SK-N-SH treated with all-trans-retinoic acid at 6 μM for 48 hours (cell line): ENCODE data around the gene C1QTNF3.
A peak's percentile ranks its signal among the peaks of the same experiment; 100 is the strongest.
"Not testable (repeated sequence)": the region's sequence is repeated elsewhere in the genome, so short reads cannot be mapped to it uniquely, and the experiment has no call there.

Source experiments
- ATAC-seq: fragments of 200-7000 bp; cut with Tn5 transposase; 3 replicates; pipeline ENCODE4 v1.9.1; 2020; ENCODE audit warnings: mild to moderate bottlenecking, moderate library complexity
- ARNTL ChIP-seq: fragments of 450-650 bp; formaldehyde crosslinking; IDR thresholded peaks from 2 replicates; pipeline ENCODE4 v1.5.0; 2020; ENCODE audit warnings: low read depth, mild to moderate bottlenecking, moderate library complexity, borderline replicate concordance
- BACH2 ChIP-seq: fragments of 250-450 bp; sonication (Bioruptor Pico); IDR thresholded peaks from 2 replicates; pipeline ENCODE4 v1.9.0; 2021; ENCODE audit warnings: mild to moderate bottlenecking, borderline replicate concordance
- CREB5 ChIP-seq: fragments of 250-450 bp; sonication (Bioruptor Pico); IDR thresholded peaks from 2 replicates; pipeline ENCODE4 v1.5.1; 2020; ENCODE audit warnings: low read depth, mild to moderate bottlenecking, moderate library complexity
- CSDC2 ChIP-seq: fragments of 250-450 bp; sonication (Bioruptor Pico); IDR thresholded peaks from 2 replicates; pipeline ENCODE4 v1.5.0; 2020; ENCODE audit warnings: mild to moderate bottlenecking, moderate library complexity
- ESRRG ChIP-seq: fragments of 250-450 bp; sonication (Bioruptor Pico); IDR thresholded peaks from 2 replicates; pipeline ENCODE4 v1.6.1; 2021; ENCODE audit warnings: mild to moderate bottlenecking
- GLIS3 ChIP-seq: fragments of 250-450 bp; sonication (Bioruptor Pico); IDR thresholded peaks from 2 replicates; pipeline ENCODE4 v1.5.0; 2020; ENCODE audit warnings: mild to moderate bottlenecking, moderate library complexity
- ISL1 ChIP-seq: fragments of 250-450 bp; sonication (Bioruptor Pico); IDR thresholded peaks from 2 replicates; pipeline ENCODE4 v2.1.2; 2022; ENCODE audit warnings: mild to moderate bottlenecking, moderate library complexity
- OSR1 ChIP-seq: fragments of 250-450 bp; sonication (Bioruptor Pico); IDR thresholded peaks from 2 replicates; pipeline ENCODE4 v1.8.0; 2022; ENCODE audit warnings: moderate library complexity, mild to moderate bottlenecking, inconsistent platforms
- PATZ1 ChIP-seq: fragments of 250-450 bp; sonication (Bioruptor Pico); IDR thresholded peaks from 2 replicates; pipeline ENCODE4 v1.8.0; 2020; ENCODE audit warnings: mild to moderate bottlenecking, moderate library complexity, borderline replicate concordance
- POU6F1 ChIP-seq: fragments of 250-450 bp; sonication (Bioruptor Pico); IDR thresholded peaks from 2 replicates; pipeline ENCODE4 v1.8.0; 2021; ENCODE audit warnings: low read depth, mild to moderate bottlenecking, moderate library complexity, borderline replicate concordance
- PPARA ChIP-seq: fragments of 250-450 bp; sonication (Bioruptor Pico); IDR thresholded peaks from 2 replicates; pipeline ENCODE4 v1.5.0; 2020; ENCODE audit warnings: mild to moderate bottlenecking, borderline replicate concordance
- RARB ChIP-seq: fragments of 250-450 bp; sonication (Bioruptor Pico); IDR thresholded peaks from 2 replicates; pipeline ENCODE4 v1.8.0; 2021; ENCODE audit warnings: mild to moderate bottlenecking, moderate library complexity
- SNAI2 ChIP-seq: fragments of 250-450 bp; sonication (Bioruptor Pico); IDR thresholded peaks from 2 replicates; pipeline ENCODE4 v1.5.0; 2020; ENCODE audit warnings: mild to moderate bottlenecking, moderate library complexity
- TCF4 ChIP-seq: fragments of 250-450 bp; sonication (Bioruptor Pico); IDR thresholded peaks from 2 replicates; pipeline ENCODE4 v1.8.0; 2021; ENCODE audit warnings: mild to moderate bottlenecking, moderate library complexity, borderline replicate concordance
- TOX ChIP-seq: fragments of 250-450 bp; sonication (Bioruptor Pico); IDR thresholded peaks from 2 replicates; pipeline ENCODE4 v1.8.0; 2021; ENCODE audit warnings: mild to moderate bottlenecking, moderate library complexity, borderline replicate concordance
- TSHZ2 ChIP-seq: fragments of 250-450 bp; sonication (Bioruptor Pico); IDR thresholded peaks from 2 replicates; pipeline ENCODE4 v1.5.0; 2020; ENCODE audit warnings: mild to moderate bottlenecking, moderate library complexity
- ZFP3 ChIP-seq: fragments of 250-450 bp; sonication (Bioruptor Pico); IDR thresholded peaks from 2 replicates; pipeline ENCODE4 v1.5.0; 2020; ENCODE audit warnings: mild to moderate bottlenecking, moderate library complexity
- ZFP30 ChIP-seq: fragments of 450-650 bp; formaldehyde crosslinking; IDR thresholded peaks from 2 replicates; pipeline ENCODE4 v1.5.0; 2022; ENCODE audit warnings: mild to moderate bottlenecking, moderate library complexity
- ZNF565 ChIP-seq: fragments of 450-650 bp; formaldehyde crosslinking; conservative IDR thresholded peaks from 2 replicates; pipeline ENCODE4 v1.5.0; 2020; ENCODE audit warnings: low read depth, mild to moderate bottlenecking, moderate library complexity
- ZNF70 ChIP-seq: fragments of 450-650 bp; formaldehyde crosslinking; IDR thresholded peaks from 2 replicates; pipeline ENCODE4 v1.5.0; 2020; ENCODE audit warnings: mild to moderate bottlenecking, moderate library complexity
- ZNF8 ChIP-seq: fragments of 450-650 bp; formaldehyde crosslinking; IDR thresholded peaks from 2 replicates; pipeline ENCODE4 v1.5.0; 2020; ENCODE audit warnings: mild to moderate bottlenecking, moderate library complexity

Gene C1QTNF3

GRCh38 chr5:34079505-34079904 lies 36.5 kb upstream of the C1QTNF3 start:
- TF ChIP-seq ZNF70 (CRISPR knock-in tag) = peak; percentile 80
- not testable (repeated sequence) for ATAC-seq

- not testable (repeated sequence) for ATAC-seq
These were observed 34.6 kb upstream of the C1QTNF3 start for GRCh38 chr5:34077636-34078035.

- ATAC-seq = not testable (repeated sequence)
These were observed 33.8 kb upstream of the C1QTNF3 start for GRCh38 chr5:34076719-34077364.

GRCh38 chr5:34074472-34074871 lies 31.5 kb upstream of the C1QTNF3 start:
- ATAC-seq = peak; percentile 40; the same call in 1 of the 3 replicates

- ATAC-seq = not testable (repeated sequence)
These were observed 31.1 kb upstream of the C1QTNF3 start for GRCh38 chr5:34074071-34074470.

GRCh38 chr5:34070626-34071025 lies 27.6 kb upstream of the C1QTNF3 start:
- not testable (repeated sequence) for ATAC-seq

- no peak for ATAC-seq
- TF ChIP-seq TOX (CRISPR knock-in tag) (no peak), ZFP3 (no peak)
These were observed 21.6 kb upstream of the C1QTNF3 start for GRCh38 chr5:34064656-34065055.

- TF ChIP-seq ARNTL (no peak), RARB (CRISPR knock-in tag) (no peak), ISL1 (CRISPR knock-in tag) (no peak), ZFP3 (no peak), OSR1 (CRISPR knock-in tag) (no peak), TSHZ2 (no peak), PPARA (CRISPR knock-in tag) (no peak), SNAI2 (no peak), ZNF565 (CRISPR knock-in tag) (no peak), BACH2 (no peak), CREB5 (no peak), CSDC2 (no peak), PATZ1 (CRISPR knock-in tag) (no peak), ZFP30 (CRISPR knock-in tag) (no peak), GLIS3 (CRISPR knock-in tag) (no peak), ZNF70 (CRISPR knock-in tag) (no peak), ESRRG (no peak), POU6F1 (CRISPR knock-in tag) (no peak), TCF4 (CRISPR knock-in tag) (no peak), ZNF8 (no peak)
- ATAC-seq = no peak
These were observed 19.4 kb upstream of the C1QTNF3 start for GRCh38 chr5:34062419-34062818.
